ENCODE measurements around the gene OGFR. TPM values are rescaled to one million over a fixed set of nuclear protein-coding genes. Genes with fewer than 3 reads are reported as not detected.

OGFR gene
- total RNA-seq, 1 donor from 2014 or later = 7.0 TPM

- Mint-ChIP-seq H3K9me3 (no peaks in the 10 kb centered on the region), H3K27ac (no peak overlapping the region), H3K27me3 (ENCODE audit: insufficient read depth, low read depth) (peaks cover 17% of the 10 kb centered on the region), H3K4me3 (peak overlapping the region; percentile 85), H3K4me1 (peaks cover 29% of the 10 kb centered on the region), H3K36me3 (peaks cover 1% of the 10 kb centered on the region)
- peak overlapping the region; percentile 87 for H3K4me2 ChIP-seq
- peak overlapping the region; percentile 83 for H3K4me3 ChIP-seq
- H3F3A ChIP-seq (ENCODE audit: low read depth) = peaks cover 38% of the 10 kb centered on the region
- no peaks in the 10 kb centered on the region for H3K9me3 ChIP-seq (ENCODE audit: low read depth)
- H4K20me1 ChIP-seq (ENCODE audit: low read depth) = peaks cover 37% of the 10 kb centered on the region
- H3K27me3 ChIP-seq = peaks cover 22% of the 10 kb centered on the region
- TF ChIP-seq EZH2phosphoT487 (IDR thresholded peaks at IDR 0.05) = no peak
- no peak for TF ChIP-seq CTCF (IDR thresholded peaks at IDR 0.05)
- no peak for TF ChIP-seq EZH2 (IDR thresholded peaks at IDR 0.05)
- no peak overlapping the region for H2AFZ ChIP-seq (replicated peaks)
- no peak overlapping the region for H3K9ac ChIP-seq
- no peaks in the 10 kb centered on the region for H3K79me2 ChIP-seq (ENCODE audit: low read depth)
- peak; percentile 74 for DNase-seq (ENCODE audit: low spot score)
- H3K27ac ChIP-seq = no peak overlapping the region
- no peaks in the 10 kb centered on the region for H3K36me3 ChIP-seq
- H3K4me1 ChIP-seq = peaks cover 13% of the 10 kb centered on the region
Observed at GRCh38 chr20:62805155-62805710, 598 bp downstream of the OGFR start.

- Mint-ChIP-seq H3K36me3 (no peaks in the 10 kb centered on the region), H3K9me3 (no peaks in the 10 kb centered on the region), H3K4me3 (peak overlapping the region; percentile 85), H3K27me3 (ENCODE audit: insufficient read depth, low read depth) (peaks cover 17% of the 10 kb centered on the region), H3K27ac (peak overlapping the region; percentile 60), H3K4me1 (peaks cover 28% of the 10 kb centered on the region)
- Histone ChIP-seq H3K27ac (no peak overlapping the region), H3K9ac (no peak overlapping the region), H2AFZ (replicated peaks) (no peak overlapping the region), H3K27me3 (peaks cover 22% of the 10 kb centered on the region), H3F3A (ENCODE audit: low read depth) (peaks cover 38% of the 10 kb centered on the region), H3K4me1 (peaks cover 13% of the 10 kb centered on the region), H3K9me3 (ENCODE audit: low read depth) (no peaks in the 10 kb centered on the region), H3K79me2 (ENCODE audit: low read depth) (no peaks in the 10 kb centered on the region), H3K36me3 (no peaks in the 10 kb centered on the region), H3K4me3 (peak overlapping the region; percentile 83), H4K20me1 (ENCODE audit: low read depth) (peaks cover 37% of the 10 kb centered on the region), H3K4me2 (peak overlapping the region; percentile 87)
- peak; percentile 84 for DNase-seq (ENCODE audit: low spot score)
- TF ChIP-seq EZH2 (IDR thresholded peaks at IDR 0.05) (no peak), EZH2phosphoT487 (IDR thresholded peaks at IDR 0.05) (no peak), CTCF (IDR thresholded peaks at IDR 0.05) (no peak)
Observed at GRCh38 chr20:62805711-62806382, 1.2 kb downstream of the OGFR start.

- H3K27me3 ChIP-seq = peaks cover 22% of the 10 kb centered on the region
- Mint-ChIP-seq H3K9me3 (no peaks in the 10 kb centered on the region), H3K27me3 (ENCODE audit: insufficient read depth, low read depth) (peaks cover 17% of the 10 kb centered on the region), H3K4me3 (peak overlapping the region; percentile 85), H3K36me3 (no peaks in the 10 kb centered on the region), H3K4me1 (peaks cover 28% of the 10 kb centered on the region), H3K27ac (no peak overlapping the region)
- no peaks in the 10 kb centered on the region for H3K79me2 ChIP-seq (ENCODE audit: low read depth)
- H2AFZ ChIP-seq (replicated peaks) = no peak overlapping the region
- no peak for DNase-seq (ENCODE audit: low spot score)
- H3K27ac ChIP-seq = no peak overlapping the region
- H4K20me1 ChIP-seq (ENCODE audit: low read depth) = peaks cover 37% of the 10 kb centered on the region
- H3K4me2 ChIP-seq = peak overlapping the region; percentile 87
- H3K9me3 ChIP-seq (ENCODE audit: low read depth) = no peaks in the 10 kb centered on the region
- H3F3A ChIP-seq (ENCODE audit: low read depth) = peaks cover 38% of the 10 kb centered on the region
- no peak overlapping the region for H3K9ac ChIP-seq
- peaks cover 13% of the 10 kb centered on the region for H3K4me1 ChIP-seq
- H3K36me3 ChIP-seq = no peaks in the 10 kb centered on the region
- TF ChIP-seq CTCF (IDR thresholded peaks at IDR 0.05) = no peak
- TF ChIP-seq EZH2 (IDR thresholded peaks at IDR 0.05) = no peak
- TF ChIP-seq EZH2phosphoT487 (IDR thresholded peaks at IDR 0.05) = no peak
- peak overlapping the region; percentile 83 for H3K4me3 ChIP-seq
Observed at GRCh38 chr20:62806383-62807050, 1.9 kb downstream of the OGFR start.

Data from neural progenitor cell (in vitro differentiated cells).